G401.6 (cell line): Measurements from ENCODE around the gene NCOA3.
"Not testable (repeated sequence)": the region's sequence is repeated elsewhere in the genome, so short reads cannot be mapped to it uniquely, and the experiment has no call there.

ENCODE experiments used
- FAIRE-seq: peaks from 2 replicates; lab custom pipeline; 2012; peaks lifted over from hg19 to GRCh38; lab: Jason Lieb, UNC

The NCOA3 gene

GRCh38 chr20:47468290-47469050, 33.2 kb upstream of the NCOA3 start:
- no peak for FAIRE-seq

- FAIRE-seq: no peak
Observed at GRCh38 chr20:47475419-47476044, 26.2 kb upstream of the NCOA3 start.

- no peak for FAIRE-seq
Observed at GRCh38 chr20:47476452-47476851, 25.2 kb upstream of the NCOA3 start.

- no peak for FAIRE-seq
Observed at GRCh38 chr20:47479093-47479492, 22.6 kb upstream of the NCOA3 start.

GRCh38 chr20:47479506-47479905, 22.2 kb upstream of the NCOA3 start:
- FAIRE-seq: no peak

GRCh38 chr20:47480239-47480638, 21.4 kb upstream of the NCOA3 start:
- no peak for FAIRE-seq

GRCh38 chr20:47480705-47481104, 21.0 kb upstream of the NCOA3 start:
- FAIRE-seq: no peak

GRCh38 chr20:47481330-47482216, 20.1 kb upstream of the NCOA3 start:
- FAIRE-seq: no peak

- FAIRE-seq: no peak
Observed at GRCh38 chr20:47482705-47483104, 19.0 kb upstream of the NCOA3 start.

GRCh38 chr20:47484303-47484702, 17.4 kb upstream of the NCOA3 start:
- no peak for FAIRE-seq

GRCh38 chr20:47487175-47487917, 14.3 kb upstream of the NCOA3 start:
- no peak for FAIRE-seq

- no peak for FAIRE-seq
Observed at GRCh38 chr20:47489448-47489872, 12.2 kb upstream of the NCOA3 start.

GRCh38 chr20:47490795-47491194, 10.9 kb upstream of the NCOA3 start:
- FAIRE-seq: no peak

- FAIRE-seq: no peak
Observed at GRCh38 chr20:47492284-47492683, 9.4 kb upstream of the NCOA3 start.

GRCh38 chr20:47493175-47493962, 8.3 kb upstream of the NCOA3 start:
- no peak for FAIRE-seq

- FAIRE-seq: no peak
Observed at GRCh38 chr20:47493963-47494293, 7.8 kb upstream of the NCOA3 start.

GRCh38 chr20:47494606-47495005, 7.1 kb upstream of the NCOA3 start:
- not testable (repeated sequence) for FAIRE-seq

- FAIRE-seq: no peak
Observed at GRCh38 chr20:47496118-47496517, 5.6 kb upstream of the NCOA3 start.

- no peak for FAIRE-seq
Observed at GRCh38 chr20:47498606-47499005, 3.1 kb upstream of the NCOA3 start.

- FAIRE-seq: no peak
Observed at GRCh38 chr20:47499053-47499452, 2.6 kb upstream of the NCOA3 start.

- not testable (repeated sequence) for FAIRE-seq
Observed at GRCh38 chr20:47500082-47500481, 1.6 kb upstream of the NCOA3 start.

- no peak for FAIRE-seq
Observed at GRCh38 chr20:47500554-47500953, 1.1 kb upstream of the NCOA3 start.
